Inflammatory macrophage treated with lipopolysaccharide for 1 hour (primary cell): ENCODE results near the gene ACER3.
"Not testable (repeated sequence)": the region's sequence is repeated elsewhere in the genome, so short reads cannot be mapped to it uniquely, and the experiment has no call there.

Experiments
- DNase-seq, 2 donors: peaks; one replicate each; pipeline ENCODE4 v3.0.0-alpha.2; 2020 to 2022

ACER3 gene

DNA sequence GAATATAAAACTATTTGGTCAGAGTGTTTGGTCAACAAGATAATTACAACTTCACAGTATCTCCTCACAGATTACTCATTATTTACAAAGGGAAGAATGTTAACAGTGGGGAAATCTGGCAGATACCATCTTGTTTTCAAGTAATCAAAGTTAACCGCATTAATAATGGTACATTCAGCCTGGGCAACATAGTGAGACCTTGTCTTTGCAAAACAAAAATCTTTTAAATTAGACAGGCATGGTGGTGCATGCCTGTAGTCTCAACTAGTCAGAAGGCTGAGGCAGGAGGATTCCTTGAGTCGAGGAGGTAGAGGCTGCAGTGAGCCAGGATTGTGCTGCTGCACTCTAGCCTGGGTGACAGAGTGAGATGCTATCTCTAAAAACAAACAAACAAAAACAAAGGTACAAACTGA lies 78.5 kb downstream of the ACER3 start:
- DNase-seq = no peak

DNA sequence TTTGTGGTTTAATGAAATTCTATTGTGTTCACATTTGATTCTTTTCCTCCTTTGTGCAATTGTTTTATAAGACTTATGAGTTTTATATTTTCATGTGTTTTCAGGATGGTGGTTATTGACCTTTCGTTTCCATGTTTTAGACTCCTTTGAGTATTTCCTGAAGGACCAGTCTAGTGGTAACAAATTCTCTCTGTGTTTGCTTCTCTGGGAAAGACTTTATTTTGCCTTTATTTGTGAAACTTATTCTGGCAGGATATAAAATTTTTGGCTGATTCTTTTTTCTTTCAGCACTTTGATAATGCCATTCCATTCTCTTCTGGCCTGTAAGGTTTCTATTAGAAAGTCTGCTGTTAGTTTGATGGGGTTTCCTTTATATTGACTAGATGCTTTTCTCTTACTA lies 83.5 kb downstream of the ACER3 start:
- DNase-seq = no peak

DNA sequence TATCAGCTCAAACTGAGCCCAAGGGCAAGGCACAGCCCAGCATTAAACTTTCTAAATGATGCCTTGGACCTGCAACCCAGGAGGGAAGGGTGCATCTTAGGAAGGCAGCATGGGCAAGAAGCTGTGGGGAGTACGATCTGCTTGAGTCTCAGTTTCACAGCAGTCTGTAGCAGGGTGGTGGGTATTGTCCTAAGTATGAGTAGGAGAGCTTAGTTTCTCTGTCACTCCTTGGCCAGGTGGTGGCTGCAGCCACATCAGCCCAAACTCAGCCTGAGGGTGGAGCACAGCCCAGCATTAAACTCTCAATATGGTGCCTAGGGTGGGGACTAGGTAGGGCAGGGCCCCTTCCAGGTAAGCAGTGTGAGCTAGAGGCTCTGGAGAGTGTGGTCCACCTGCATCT lies 85.5 kb downstream of the ACER3 start:
- no peak for DNase-seq

DNA sequence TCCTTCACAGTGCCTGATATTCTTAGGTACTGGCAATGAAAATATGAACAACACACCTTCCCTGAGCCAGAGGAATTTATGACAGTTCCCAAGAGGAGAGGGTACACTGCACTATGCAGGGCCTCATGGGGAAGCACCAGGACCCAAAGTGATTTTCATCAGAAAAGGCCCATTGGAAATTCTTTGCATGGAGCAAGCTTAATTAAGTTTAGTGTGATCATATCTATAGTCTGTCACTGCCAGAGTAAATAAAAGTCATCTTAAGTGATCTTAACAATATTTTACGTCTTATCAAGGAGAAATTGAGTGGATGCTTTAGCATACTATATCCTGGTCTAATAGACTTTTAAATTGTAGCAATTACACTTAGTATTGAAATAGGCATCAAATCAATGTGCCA lies 86.5 kb downstream of the ACER3 start:
- no peak for DNase-seq

DNA sequence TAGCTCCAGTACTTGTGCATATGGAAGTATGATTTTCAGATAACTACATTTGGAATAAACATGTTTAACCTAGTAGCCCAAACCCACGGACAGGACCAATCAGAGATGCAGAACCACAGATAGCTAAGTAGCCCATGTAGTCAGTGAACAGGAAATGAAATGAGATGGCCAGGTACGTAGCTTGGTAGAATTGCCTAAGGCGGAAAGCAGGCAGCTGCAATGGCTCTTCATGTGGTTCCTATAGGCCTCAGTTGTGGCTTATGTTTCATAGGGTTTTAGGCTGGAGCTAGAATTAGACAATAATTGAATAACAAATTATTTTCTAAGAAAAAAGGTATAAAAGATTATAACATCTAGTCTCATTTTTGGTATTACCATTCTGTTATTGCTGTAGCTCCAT lies 87.1 kb downstream of the ACER3 start:
- no peak for DNase-seq

DNA sequence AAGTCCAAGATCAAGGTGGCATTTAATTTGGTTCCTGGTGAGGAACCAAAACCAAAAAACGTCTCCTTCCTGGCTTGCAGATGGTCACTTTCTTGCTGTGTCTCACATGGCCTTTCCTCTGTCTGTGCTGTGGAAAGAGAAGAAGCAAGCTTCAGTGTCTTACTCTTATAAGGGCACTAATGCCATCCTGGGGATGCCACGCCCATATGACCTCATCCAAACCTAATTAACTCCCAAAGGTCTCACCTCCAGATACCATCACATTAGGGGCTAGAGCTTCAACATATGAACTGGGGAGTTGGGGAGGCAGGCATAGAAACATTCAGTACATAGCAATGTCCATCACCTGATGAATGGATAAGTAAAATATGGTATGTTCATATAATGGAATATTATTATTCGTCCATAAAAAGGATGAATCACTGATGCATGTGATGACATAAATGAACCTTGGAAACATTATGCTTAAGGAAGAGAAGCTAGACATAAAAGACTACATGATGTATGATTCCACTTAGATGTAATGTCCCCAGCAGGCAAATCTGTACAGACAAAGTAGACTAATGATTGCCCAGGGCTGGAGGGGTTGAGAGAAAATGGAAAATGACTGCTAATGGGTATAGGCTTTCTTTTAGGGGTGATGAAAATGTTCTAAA lies 94.9 kb downstream of the ACER3 start:
- no peak for DNase-seq

DNA sequence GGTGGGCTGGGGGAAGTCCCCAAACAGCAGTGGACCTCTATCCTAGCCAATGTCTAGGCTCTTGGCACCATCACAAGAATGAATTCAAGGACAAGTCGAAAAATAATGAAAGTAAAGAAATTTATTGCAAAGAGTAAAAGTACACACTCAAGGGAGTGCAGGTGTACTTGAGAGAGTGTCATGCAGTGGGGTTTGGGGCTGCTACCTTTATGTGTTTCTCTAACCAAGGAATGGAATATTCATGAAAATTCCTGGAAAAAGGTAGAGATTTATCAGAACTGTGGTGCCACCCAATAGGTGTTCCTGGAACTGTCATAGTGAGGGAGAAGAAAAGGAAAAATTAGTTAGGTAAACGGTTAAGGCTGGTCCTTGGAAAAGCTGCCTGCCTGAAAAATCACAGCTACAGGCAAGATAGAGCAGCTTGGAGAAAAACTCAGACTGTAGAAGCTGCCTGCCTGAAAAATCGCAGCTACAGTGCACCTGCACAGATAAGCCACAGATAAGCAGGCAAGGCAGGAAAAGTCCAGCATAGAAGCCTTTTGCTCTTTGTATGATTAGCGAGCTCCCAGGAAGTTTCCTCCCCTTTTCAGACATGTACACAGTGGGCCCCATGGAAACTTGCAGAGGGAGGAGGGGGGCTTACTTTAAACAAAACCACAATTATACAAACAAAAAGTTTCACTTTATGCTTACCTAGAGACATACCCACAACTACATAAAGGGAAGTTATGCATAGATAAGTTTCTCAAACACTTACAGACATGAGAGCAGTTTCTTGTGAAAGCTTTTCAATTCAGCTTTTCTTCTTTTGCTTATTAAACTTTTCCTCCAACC lies 102.1 kb downstream of the ACER3 start:
- DNase-seq = no peak

DNA sequence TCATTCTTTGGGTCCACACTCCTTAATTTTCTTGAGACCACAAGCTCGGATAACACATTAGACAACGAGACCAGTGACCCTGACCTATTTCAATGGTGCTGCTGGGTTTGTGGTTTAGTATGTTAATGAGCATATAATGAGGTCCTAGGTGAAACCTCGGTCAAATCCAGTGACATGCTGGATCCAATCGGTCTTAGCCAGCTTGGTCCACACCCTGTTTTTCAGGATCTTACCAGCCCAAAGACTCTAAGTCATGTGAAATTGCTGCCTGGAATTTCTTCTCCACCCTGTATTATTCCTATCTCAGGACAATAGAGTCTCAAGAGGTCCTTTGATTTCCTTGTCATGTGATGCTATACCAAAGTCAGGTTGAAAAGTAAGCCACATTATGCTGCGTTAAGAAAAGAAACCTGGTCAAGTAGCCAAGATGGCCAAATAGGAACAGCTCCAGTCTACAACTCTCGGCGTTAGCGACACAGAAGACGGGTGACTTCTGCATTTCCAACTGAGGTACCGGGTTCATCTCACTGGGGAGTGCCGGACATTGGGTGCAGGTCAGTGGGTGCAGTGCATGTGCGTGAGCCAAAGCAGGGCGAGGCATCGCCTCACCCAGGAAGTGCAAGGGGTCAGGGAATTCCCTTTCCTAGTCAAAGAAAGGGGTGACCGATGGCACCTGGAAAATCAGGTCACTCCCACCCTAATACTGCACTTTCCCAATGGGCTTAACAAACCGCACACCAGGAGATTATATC lies 102.9 kb downstream of the ACER3 start:
- DNase-seq = not testable (repeated sequence)

DNA sequence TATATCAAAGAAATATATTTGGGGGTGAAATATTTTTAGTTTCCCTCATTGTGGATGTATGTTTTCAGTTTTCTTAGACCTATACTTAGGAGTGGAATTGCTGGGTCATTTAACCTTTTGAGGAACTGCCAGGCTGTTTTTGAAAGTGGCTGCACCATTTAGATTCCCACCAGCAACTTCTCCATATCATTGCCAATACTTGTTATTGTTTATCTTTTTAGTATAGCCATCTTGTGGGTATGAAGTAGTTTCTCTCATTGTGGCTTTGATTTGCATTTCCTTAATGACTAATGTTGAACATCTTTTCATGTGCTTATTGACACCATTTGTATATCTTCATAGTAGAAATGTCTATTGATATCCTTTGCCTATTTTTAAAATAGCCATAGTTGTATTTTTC lies 111.3 kb downstream of the ACER3 start:
- DNase-seq = no peak

DNA sequence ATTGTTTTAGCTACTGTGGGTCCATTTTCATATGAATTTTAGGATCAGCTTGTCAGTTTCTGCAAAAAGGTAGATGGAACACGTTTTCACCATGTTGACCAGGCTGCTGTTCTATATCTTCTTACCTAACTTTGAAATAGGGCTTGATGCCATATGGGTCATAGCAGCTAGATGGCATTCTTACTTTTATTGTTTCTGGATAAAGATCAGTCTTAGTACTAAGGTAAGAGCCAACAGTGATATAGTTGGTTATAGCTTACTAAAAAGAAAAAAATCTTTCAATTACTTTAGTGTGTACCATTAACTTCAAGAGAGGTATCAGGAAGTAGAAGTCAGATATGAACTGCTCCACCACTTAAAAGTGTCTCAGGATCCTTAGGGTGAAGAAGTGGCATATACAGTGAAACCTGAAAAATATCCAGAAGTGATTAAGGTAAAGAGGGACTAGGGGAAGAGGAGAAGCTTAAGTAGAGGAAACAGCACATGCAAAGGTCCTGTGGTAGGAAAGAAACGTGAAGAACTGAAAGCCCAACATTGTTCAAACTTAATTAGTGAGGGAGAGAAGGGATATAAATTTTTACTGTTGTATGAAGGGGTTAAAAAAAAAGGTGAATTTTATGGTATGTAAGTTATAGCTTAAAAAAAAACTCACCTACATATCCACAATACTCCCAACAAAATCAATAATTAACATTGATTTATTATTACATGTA lies 113.6 kb downstream of the ACER3 start:
- DNase-seq = no peak

DNA sequence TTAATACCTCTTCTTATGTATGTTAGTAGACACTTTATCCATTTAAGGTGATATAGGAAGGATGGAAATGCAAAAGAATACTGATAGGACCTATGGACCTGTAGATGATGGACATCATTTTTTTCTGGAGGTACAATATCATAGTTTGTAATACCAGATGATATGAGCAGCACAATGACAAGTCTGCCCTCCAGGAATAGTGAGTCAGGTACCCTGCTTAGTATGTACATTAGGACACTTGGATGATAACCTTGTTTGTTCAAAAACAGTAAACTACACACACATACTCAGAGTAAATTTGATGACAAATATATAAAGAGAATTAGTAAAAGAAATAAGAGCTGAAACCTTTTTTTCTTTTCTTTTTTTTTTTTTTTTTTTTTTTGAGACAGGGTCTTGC lies 114.8 kb downstream of the ACER3 start:
- DNase-seq = no peak

DNA sequence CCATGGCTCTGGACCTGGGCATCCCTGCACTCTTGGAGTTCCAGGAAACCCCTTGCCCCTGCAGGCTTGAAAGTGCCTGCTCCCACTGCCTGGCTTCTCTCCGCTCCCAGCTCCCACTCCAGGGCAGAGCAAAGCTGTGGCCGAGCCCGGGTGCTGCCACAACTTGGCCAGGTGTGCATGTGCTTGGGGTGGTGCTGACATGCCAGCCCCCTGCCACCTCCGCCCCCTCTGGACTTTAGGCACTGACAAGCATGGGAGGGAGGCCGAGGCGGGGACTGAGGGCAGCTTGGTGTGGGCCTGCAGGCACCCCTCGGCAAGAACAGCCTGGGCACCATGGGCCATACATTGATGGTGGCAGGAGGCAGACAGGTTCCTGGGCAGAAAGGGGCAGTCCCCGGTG lies 117.1 kb downstream of the ACER3 start:
- DNase-seq = no peak

DNA sequence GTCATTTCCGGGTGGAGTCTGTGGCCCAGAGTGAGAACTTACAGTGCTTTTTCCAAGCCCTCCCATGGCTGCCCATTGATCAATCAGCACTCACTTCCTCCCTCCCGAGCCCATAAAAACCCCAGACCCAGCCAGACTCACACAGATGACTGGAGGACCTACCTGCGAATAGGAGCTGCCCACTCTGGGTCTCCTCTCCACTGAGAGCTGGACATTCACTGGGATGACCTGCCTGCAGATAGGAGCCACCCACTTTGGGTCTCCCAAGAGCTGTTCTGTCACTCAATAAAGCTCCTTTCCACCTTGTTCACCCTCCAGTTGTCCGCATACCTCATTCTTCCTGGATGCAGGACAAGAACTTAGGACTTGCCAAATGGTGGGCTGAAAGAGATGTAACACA lies 117.5 kb downstream of the ACER3 start:
- DNase-seq = no peak

DNA sequence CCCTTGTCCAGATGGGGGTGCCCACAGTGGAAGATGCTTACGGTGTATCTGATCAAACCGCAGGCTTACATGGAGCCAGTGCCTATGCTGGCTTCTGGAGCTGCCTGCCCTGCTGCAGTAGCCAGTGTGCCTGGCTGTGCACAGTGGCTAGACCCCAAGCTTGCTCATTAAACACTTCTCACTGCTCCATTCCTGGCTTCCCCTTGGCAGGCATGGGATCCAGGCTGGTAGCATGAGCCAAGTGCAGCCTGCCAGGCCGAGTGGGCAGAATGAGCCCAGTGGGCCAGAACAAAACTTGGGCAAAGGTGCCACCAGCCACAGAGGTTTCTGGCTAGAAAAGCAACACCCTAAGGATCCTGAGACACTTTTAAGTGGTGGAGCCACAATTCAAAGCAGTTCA lies 118.1 kb downstream of the ACER3 start:
- no peak for DNase-seq

DNA sequence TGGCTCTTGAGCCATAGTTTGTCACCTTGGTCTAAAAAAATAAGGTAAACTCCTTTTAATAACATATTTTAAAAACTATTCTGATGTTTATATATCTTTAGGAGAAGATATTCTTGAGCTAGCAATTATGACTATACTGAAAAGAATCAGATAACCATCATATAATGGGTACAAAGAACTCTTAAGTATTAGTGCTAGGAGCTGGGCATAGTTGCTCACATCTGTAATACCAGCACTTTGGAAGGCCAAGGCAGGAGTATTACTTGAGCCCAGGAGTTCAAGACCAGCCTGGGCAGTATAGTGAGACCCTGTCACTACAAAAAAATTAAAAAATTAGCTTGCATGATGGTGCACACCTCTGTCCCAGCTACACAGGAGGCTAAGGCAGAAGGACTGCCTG lies 119.5 kb downstream of the ACER3 start:
- DNase-seq = no peak

DNA sequence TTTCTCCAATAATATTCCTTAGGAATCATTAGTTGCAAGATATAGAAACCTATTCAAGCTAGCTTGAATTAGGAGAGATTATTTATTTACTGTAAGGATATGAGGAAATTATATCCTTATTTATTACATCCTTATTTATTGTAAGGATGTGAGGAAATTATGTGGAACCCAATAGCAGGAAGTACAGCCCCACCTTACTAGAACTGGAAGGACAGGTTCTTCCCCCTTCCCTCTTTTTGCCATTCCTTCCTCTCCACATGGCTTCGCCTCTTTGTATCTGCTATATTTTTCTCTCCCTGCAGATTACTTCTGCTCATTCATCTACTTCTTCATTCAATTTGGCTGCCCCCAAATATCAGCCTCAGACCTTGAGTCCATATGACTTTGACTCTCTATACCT lies 124.0 kb downstream of the ACER3 start:
- DNase-seq = no peak

DNA sequence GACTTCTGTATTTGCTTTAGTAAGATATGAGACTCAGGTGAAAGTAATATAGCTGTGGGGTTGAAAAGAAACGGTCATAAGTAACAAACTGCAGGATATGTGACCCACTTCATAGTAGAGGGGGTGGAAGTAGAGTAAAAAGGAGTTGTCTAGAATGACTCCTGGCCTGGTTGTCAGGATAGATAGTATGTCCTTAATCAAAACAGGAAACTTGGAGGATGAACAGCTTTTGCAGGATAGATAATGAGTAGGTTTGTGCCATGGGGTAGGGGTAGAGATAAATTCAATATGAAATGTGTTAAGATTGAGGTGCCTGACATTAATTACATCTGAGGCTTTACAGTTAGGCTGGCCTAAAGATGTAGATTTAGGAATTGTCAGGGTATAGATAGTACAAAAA lies 126.5 kb downstream of the ACER3 start:
- no peak for DNase-seq

DNA sequence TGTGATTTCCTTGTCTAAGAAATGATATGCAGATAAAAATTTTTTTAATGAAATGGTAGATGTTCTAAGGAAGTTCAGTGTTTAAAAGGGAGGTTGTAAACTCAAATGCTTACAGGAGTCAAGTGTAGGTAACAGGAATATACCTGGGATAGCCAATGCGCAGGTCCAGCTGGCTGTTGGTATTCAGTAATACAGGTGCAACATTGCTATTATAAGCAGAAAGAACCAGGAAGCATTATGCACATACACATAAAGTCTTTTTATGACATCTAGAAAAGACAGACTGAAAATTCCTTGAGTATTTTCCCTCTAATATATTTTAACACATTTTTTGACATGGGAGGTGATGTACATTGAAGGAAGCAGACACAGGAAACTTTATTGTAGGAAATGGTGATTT lies 129.9 kb downstream of the ACER3 start:
- DNase-seq = no peak

DNA sequence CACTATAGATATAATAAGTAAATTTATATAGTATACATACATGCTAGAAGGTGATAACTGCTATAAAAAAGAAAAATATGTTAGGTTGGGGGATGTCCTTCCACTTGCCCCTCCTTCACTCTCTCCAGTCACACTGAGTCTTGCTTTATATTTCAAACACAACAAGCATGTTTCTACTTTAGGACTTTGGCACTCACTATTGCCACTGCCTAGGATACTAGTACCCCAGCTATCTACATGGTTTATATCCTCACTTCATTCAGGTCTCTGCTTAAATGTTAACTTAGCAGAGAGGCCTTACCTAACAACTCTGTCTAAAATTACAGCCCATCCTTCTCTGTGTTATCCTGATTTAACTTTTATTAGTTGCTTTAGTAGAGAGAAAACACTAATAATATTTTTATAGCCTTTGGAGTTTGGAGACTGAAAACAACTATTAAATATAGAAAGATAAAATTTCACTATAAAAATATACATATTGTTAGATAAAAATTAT lies 134.4 kb downstream of the ACER3 start:
- DNase-seq = no peak

DNA sequence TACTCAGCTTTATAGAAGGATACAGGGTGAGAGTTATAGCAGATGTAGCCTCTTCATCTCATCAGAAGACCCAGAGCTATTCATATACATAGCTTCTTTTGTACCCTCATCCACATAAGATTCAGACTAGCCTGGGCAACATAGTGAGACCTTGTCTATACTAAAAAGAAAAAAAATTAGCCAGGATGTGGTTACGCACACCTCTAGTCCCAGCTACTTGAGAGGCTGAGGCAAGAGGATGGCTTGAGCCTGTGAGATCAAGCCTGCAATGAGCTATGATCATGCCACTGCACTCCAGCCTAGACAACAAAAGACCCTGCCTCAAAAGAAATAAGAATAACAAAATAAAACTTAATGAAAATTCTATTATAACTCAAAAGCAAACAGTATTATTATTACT lies 136.8 kb downstream of the ACER3 start:
- DNase-seq = no peak

DNA sequence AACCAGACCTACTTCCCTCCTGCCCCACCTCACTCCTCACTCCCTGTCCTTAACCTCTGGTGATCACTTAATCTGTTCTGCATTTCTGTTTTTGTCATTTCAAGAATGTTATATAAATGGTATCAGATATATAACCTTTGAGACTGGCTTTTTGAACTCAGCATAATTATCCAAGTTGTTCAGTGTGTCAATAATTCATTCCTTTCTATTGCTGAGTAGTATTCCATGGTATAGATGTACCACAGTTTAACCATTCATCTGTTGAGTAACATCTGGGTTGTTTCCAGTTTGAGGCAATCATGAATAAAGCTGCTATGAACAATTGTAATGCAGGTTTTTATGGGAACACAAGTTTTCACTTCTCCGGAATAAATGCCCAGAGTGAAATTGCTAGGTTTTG lies 138.9 kb downstream of the ACER3 start:
- DNase-seq = peak in 1 of 2 donors; percentile 5

DNA sequence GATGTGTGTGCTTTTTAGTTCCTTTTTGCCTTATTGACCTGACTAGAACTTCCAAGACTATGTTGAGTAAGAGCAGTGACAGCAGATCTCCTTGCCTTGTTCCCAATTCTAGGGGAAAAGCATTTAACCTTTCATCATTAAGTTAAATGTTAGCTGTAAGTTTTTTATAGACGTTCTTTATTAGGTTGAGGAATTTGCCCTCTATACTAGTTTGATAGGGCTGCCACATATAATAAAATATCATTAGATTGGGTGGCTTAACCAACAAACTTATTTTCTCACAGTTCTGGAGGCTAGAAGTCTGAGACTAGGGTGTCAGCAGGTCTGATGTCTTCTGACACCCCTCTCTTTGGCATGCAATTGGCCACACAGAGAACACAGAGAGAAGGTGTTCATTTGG lies 140.9 kb downstream of the ACER3 start:
- DNase-seq = no peak

DNA sequence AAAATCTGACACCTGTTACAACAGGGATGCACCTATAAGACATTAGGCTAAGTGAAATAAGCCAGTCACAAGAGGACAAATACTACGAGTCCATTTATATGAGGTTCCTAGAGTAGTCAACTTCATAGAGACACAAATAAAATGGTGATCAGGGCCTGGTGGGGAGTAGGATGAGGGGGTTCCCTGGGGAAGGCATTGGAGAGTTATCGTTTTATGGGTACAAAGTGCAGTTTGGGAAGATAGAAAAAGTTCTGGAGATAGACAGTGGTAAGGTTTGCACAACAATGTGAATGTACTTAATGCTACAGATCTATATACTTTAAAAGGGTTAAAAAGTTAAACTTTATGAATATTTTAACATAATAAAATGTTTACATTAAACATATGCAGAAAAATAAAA lies 142.1 kb downstream of the ACER3 start:
- DNase-seq = no peak
